K562 (cell line): ENCODE results near the gene GPR33. TPM values are rescaled to one million over a fixed set of nuclear protein-coding genes. Genes with fewer than 3 reads are reported as not detected.

Experiments
- ATAC-seq: fragments of 200-7000 bp; cut with Tn5 transposase; 3 replicates; pipeline ENCODE4 v1.9.1; 2020; ENCODE audit warnings: moderate library complexity
- BruUV-seq: library from RNA; stranded (reverse); fragments of 400-500 nt; replicated peaks from 2 replicates; lab custom pipeline; 2021; lab: Mats Ljungman, UMichigan
- CTCF ChIA-PET: fragments of 300-600 bp; formaldehyde crosslinking; extraction: SDS; loops from one replicate; lab custom pipeline; 2021; ENCODE audit warnings: low intra/inter-chr PET ratio; lab: Yijun Ruan, JAX
- POLR2A ChIA-PET: fragments of 300-600, 350-650 bp; sonication (Branson Sonifier 250); formaldehyde crosslinking; extraction: SDS; loops from one replicate; lab custom pipeline; 2021; ENCODE audit warnings: antibody characterized with exemption, inconsistent platforms; lab: Yijun Ruan, JAX
- DNase-seq, 4 experiments: peaks; one replicate each; pipeline versions ENCODE4 v3.0.0 to v3.0.0-alpha.2; 2011 to 2018; ENCODE audit warnings: low spot score in 3 of 4, mixed read lengths in 3 of 4; ENCODE audit errors: extremely low read depth in 1 of 4
- FAIRE-seq: peaks from 2 replicates; lab custom pipeline; 2011; peaks lifted over from hg19 to GRCh38; lab: Jason Lieb, UNC
- H2AFZ ChIP-seq: 2 replicates; pipeline ENCODE4 v1.6.0; 2011; ENCODE audit warnings: low read depth, low read length, control low read depth, inconsistent platforms
- H3K27ac ChIP-seq: fragments of 200-600 bp; 3 replicates; pipeline ENCODE4 v1.8.0; 2011; ENCODE audit warnings: low read depth, mild to moderate bottlenecking, control low read depth, inconsistent platforms, low read length, moderate library complexity, mixed read lengths; ENCODE audit errors: extremely low read depth
- H3K27me3 ChIP-seq, 2 experiments: fragments of 300-600 bp in 1 of 2; 2 replicates in 1 of 2; 3 replicates in 1 of 2; pipeline versions ENCODE4 v1.6.0 to v1.8.0; 2011; ENCODE audit warnings: inconsistent platforms in 2 of 2, low read length in 2 of 2, mild to moderate bottlenecking in 1 of 2, mixed read lengths in 1 of 2, moderate library complexity in 1 of 2; ENCODE audit not compliant: control insufficient read depth in 2 of 2, insufficient read depth in 2 of 2
- H3K36me3 ChIP-seq: fragments of 300-600 bp; 3 replicates; pipeline ENCODE4 v1.8.0; 2011; ENCODE audit warnings: mild to moderate bottlenecking, low read length, inconsistent platforms; ENCODE audit not compliant: control insufficient read depth, insufficient read depth
- H3K4me1 ChIP-seq, 2 experiments: fragments of 200-600 bp in 1 of 2; replicated peaks in 1 of 2; 2 replicates in 1 of 2; 3 replicates in 1 of 2; pipeline versions ENCODE4 v1.5.1 to v1.8.0; 2011; ENCODE audit warnings: inconsistent platforms in 2 of 2, low read length in 2 of 2, mild to moderate bottlenecking in 1 of 2, mixed read lengths in 1 of 2, moderate library complexity in 1 of 2; ENCODE audit not compliant: control insufficient read depth in 2 of 2, insufficient read depth in 2 of 2
- H3K4me2 ChIP-seq: 2 replicates; pipeline ENCODE4 v1.6.1; 2011; ENCODE audit warnings: low read length, control low read depth, inconsistent platforms, mixed read lengths; ENCODE audit not compliant: insufficient read depth
- H3K4me3 ChIP-seq: fragments of 200-600 bp; sonication (generic), shearing (Covaris generic); 2 replicates; pipeline ENCODE4 v1.5.1; 2016; ENCODE audit warnings: control low read depth, inconsistent platforms
- H3K79me2 ChIP-seq: fragments of 200-600 bp; 3 replicates; pipeline ENCODE4 v1.8.0; 2011; ENCODE audit warnings: low read length, inconsistent platforms; ENCODE audit not compliant: control insufficient read depth, insufficient read depth
- H3K9ac ChIP-seq, 2 experiments: 2 replicates each; pipeline versions ENCODE4 v1.6.0 to v1.6.1; 2011; ENCODE audit warnings: low read depth in 2 of 2, low read length in 2 of 2, control low read depth in 1 of 2, inconsistent platforms in 1 of 2, mild to moderate bottlenecking in 1 of 2, mixed read lengths in 1 of 2; ENCODE audit not compliant: insufficient read depth in 1 of 2
- H3K9me1 ChIP-seq: one replicate; pipeline ENCODE4 v1.6.0; 2011; ENCODE audit warnings: inconsistent platforms, mild to moderate bottlenecking, low read length, moderate library complexity; ENCODE audit not compliant: control insufficient read depth, insufficient read depth
- H3K9me3 ChIP-seq: replicated peaks from 2 replicates; pipeline ENCODE4 v1.5.1; 2011; ENCODE audit warnings: low read depth, low read length, inconsistent platforms; ENCODE audit not compliant: control insufficient read depth, insufficient read depth
- H4K20me1 ChIP-seq: replicated peaks from 2 replicates; pipeline ENCODE4 v1.6.1; 2011; ENCODE audit warnings: low read length, inconsistent platforms, mixed read lengths; ENCODE audit not compliant: control insufficient read depth, insufficient read depth
- BDP1 ChIP-seq: IDR thresholded peaks from 3 replicates; pipeline ENCODE4 v1.6.1; 2011; ENCODE audit not compliant: insufficient read length, insufficient read depth
- CBX3 ChIP-seq, 2 experiments: IDR thresholded peaks; 1 replicate in 1 of 2; 2 replicates in 1 of 2; pipeline ENCODE4 v1.6.1; 2012; ENCODE audit warnings: inconsistent platforms in 2 of 2, low read length in 2 of 2, borderline replicate concordance in 1 of 2, control low read depth in 1 of 2
- ELF2 ChIP-seq: fragments of 250-450 bp; sonication (Bioruptor Pico); IDR thresholded peaks from 2 replicates; pipeline ENCODE4 v1.5.0; 2021; ENCODE audit warnings: mild to moderate bottlenecking
- HDAC8 ChIP-seq: fragments of 450-650 bp; IDR thresholded peaks from 2 replicates; pipeline ENCODE4 v1.6.1; 2016; ENCODE audit warnings: mild to moderate bottlenecking, missing genetic modification characterization, moderate library complexity, missing compliant biosample characterization
- HMBOX1 ChIP-seq: sonication (generic); IDR thresholded peaks from 2 replicates; pipeline ENCODE4 v1.6.1; 2016
- HNRNPLL ChIP-seq: fragments of 200-400 bp; formaldehyde crosslinking; IDR thresholded peaks from 2 replicates; pipeline ENCODE4 v1.6.1; 2017; ENCODE audit warnings: low read length, low read depth, mild to moderate bottlenecking; ENCODE audit not compliant: poor library complexity, severe bottlenecking
- HOXB6 ChIP-seq: fragments of 250-450 bp; sonication (Bioruptor Pico); IDR thresholded peaks from 2 replicates; pipeline ENCODE4 v1.5.1; 2022; ENCODE audit warnings: mild to moderate bottlenecking, borderline replicate concordance
- MLLT1 ChIP-seq, 2 experiments: fragments of 450-650 bp; IDR thresholded peaks; 2 replicates each; pipeline ENCODE4 v1.6.1; 2016
- NFRKB ChIP-seq: fragments of 450-650 bp; IDR thresholded peaks from 2 replicates; pipeline ENCODE4 v1.6.1; 2016; ENCODE audit warnings: low read depth
- POLR2A ChIP-seq: fragments of 450-650 bp; conservative IDR thresholded peaks from 2 replicates; pipeline ENCODE4 v1.6.1; 2016
- SIN3A ChIP-seq, 2 experiments: fragments of 150-350 bp in 1 of 2; IDR thresholded peaks; 2 replicates each; pipeline ENCODE4 v1.6.1; 2011 to 2016; ENCODE audit warnings: borderline replicate concordance in 2 of 2, low read depth in 2 of 2, low read length in 2 of 2, mild to moderate bottlenecking in 2 of 2, moderate library complexity in 2 of 2; ENCODE audit not compliant: control insufficient read depth in 1 of 2
- SLC30A9 ChIP-seq: fragments of 250-450 bp; sonication (Bioruptor Pico); IDR thresholded peaks from 2 replicates; pipeline ENCODE4 v1.8.0; 2022; ENCODE audit warnings: mild to moderate bottlenecking, moderate library complexity
- SMARCA5 ChIP-seq: fragments of 450-650 bp; IDR thresholded peaks from 2 replicates; pipeline ENCODE4 v1.6.1; 2016
- SREBF2 ChIP-seq: sonication (generic); formaldehyde crosslinking; IDR thresholded peaks from 2 replicates; pipeline ENCODE4 v1.4.0; 2020; ENCODE audit warnings: mild to moderate bottlenecking, missing genetic modification reagents
- USF2 ChIP-seq: sonication (generic); formaldehyde crosslinking; IDR thresholded peaks from 2 replicates; pipeline ENCODE4 v1.5.0; 2020; ENCODE audit warnings: missing genetic modification reagents
- ZNF140 ChIP-seq: fragments of 250-450 bp; sonication (Bioruptor Pico); IDR thresholded peaks from 2 replicates; pipeline ENCODE4 v1.8.0; 2021; ENCODE audit warnings: moderate library complexity, mild to moderate bottlenecking, inconsistent platforms
- WGBS: fragments of 100-300 bp; shearing (Covaris generic); methylation state at CpG from one replicate; pipeline ENCODE4 v1.1.6; 2016; ENCODE audit warnings: low coverage, mixed read lengths; ENCODE audit not compliant: insufficient coverage; ENCODE audit errors: missing lambda C conversion rate; 5-methylcytosine and 5-hydroxymethylcytosine counted together
- in situ Hi-C: fragments of 300-500 bp; cut with MboI; formaldehyde crosslinking; loops from 4 replicates; pipeline ENCODE4 v1.15.0; 2018; ENCODE audit warnings: inconsistent platforms, mixed read lengths
- intact Hi-C: fragments of 100-400 bp; cut with micrococcal nuclease; formaldehyde crosslinking; loops from 2 replicates; pipeline ENCODE4 v1.14.2; 2022
- polyA plus RNA-seq, 8 experiments: library from polyadenylated mRNA; depleted of rRNA in 4 of 8; stranded (reverse) in 5 of 8; unstranded in 3 of 8; fragments of >200 nt; fragmentation: Nextera tagmentation in 2 of 8; fragmentation: Illumina TruSeq in 1 of 8; extraction: Ambion mirVana in 2 of 8; extraction: Trizol in 1 of 8; gene quantifications; 2 replicates each; pipeline versions ENCODE4 v1.2.1 to v1.2.3, GENCODE V29; 2011 to 2014; ENCODE audit warnings: inconsistent platforms in 1 of 8, missing spikeins in 1 of 8
- total RNA-seq, 7 experiments: library from RNA; depleted of rRNA in 6 of 7; stranded (reverse); fragments of >200 nt in 6 of 7; fragmentation: Illumina TruSeq in 2 of 7; extraction: Trizol in 2 of 7; gene quantifications; 2 replicates each; pipeline versions ENCODE4 v1.2.1 to v1.2.3, GENCODE V29; 2011 to 2021; ENCODE audit warnings: low replicate concordance in 1 of 7

Gene GPR33
- total and polyA plus RNA-seq, 9 of the 15 experiments (the other 6 are each of a cell fraction or from before 2014, with no cell fraction given), result not detected

- no peak overlapping the region for H2AFZ ChIP-seq
- POLR2A ChIA-PET, result no interaction called here
- no peak overlapping the region for H3K4me2 ChIP-seq
- no peaks in the 10 kb centered on the region for H3K9me3 ChIP-seq
- no peak for FAIRE-seq
- no peak overlapping the region for H3K9ac ChIP-seq
- ATAC-seq, result no peak
- H3K4me3 ChIP-seq, result no peak overlapping the region
- no peaks in the 10 kb centered on the region for H4K20me1 ChIP-seq
- intact Hi-C loops, result no loop called here
- no peak overlapping the region for H3K27ac ChIP-seq
- H3K4me1 ChIP-seq, result no peaks in the 10 kb centered on the region
- no peaks in the 10 kb centered on the region for H3K36me3 ChIP-seq
- no peaks in the 10 kb centered on the region for H3K9me1 ChIP-seq
- no peaks in the 10 kb centered on the region for H3K79me2 ChIP-seq
- no peaks in the 10 kb centered on the region for H3K27me3 ChIP-seq
- no peak for TF ChIP-seq HOXB6 (CRISPR knock-in tag)
- TF ChIP-seq, all 486 proteins: peak for 0
- DNase-seq, result no peak
- in situ Hi-C loops, result no loop called here
- no TSS peak for BruUV-seq
- CTCF ChIA-PET, result no interaction called here
Observed at GRCh38 chr14:31440280-31440679, 47.6 kb downstream of the GPR33 start.

GRCh38 chr14:31439561-31439960, 48.3 kb downstream of the GPR33 start:
- Histone ChIP-seq H2AFZ (no peak overlapping the region), H3K9ac (no peak overlapping the region), H3K4me2 (no peak overlapping the region), H3K4me3 (no peak overlapping the region), H3K79me2 (no peaks in the 10 kb centered on the region), H3K9me3 (no peaks in the 10 kb centered on the region), H3K27ac (no peak overlapping the region), H3K4me1 (no peaks in the 10 kb centered on the region), H4K20me1 (no peaks in the 10 kb centered on the region), H3K36me3 (no peaks in the 10 kb centered on the region), H3K9me1 (no peaks in the 10 kb centered on the region), H3K27me3 (no peaks in the 10 kb centered on the region)
- BruUV-seq, result no TSS peak
- 82% methylated on average over 2 of the region's 2 CpGs for WGBS
- ATAC-seq (no peak), FAIRE-seq (no peak), DNase-seq (no peak)
- ChIA-PET POLR2A (no interaction called here), CTCF (no interaction called here)
- intact Hi-C loops, result no loop called here
- in situ Hi-C loops, result no loop called here
- no peak for TF ChIP-seq NFRKB
- TF ChIP-seq SIN3A (IDR thresholded peaks at IDR 0.05; ENCODE audit: borderline replicate concordance in 2 of 2, control insufficient read depth in 1 of 2, low read depth in 2 of 2, low read length in 2 of 2), result no peak
- TF ChIP-seq HDAC8, result no peak
- TF ChIP-seq MLLT1 (IDR thresholded peaks at IDR 0.05), result no peak
- no peak for TF ChIP-seq USF2 (CRISPR knock-in tag)
- TF ChIP-seq HMBOX1, result no peak
- TF ChIP-seq SLC30A9, result no peak
- no peak for TF ChIP-seq HNRNPLL
- no peak for TF ChIP-seq SMARCA5
- no peak for TF ChIP-seq SREBF2 (CRISPR knock-in tag)
- TF ChIP-seq CBX3 (IDR thresholded peaks at IDR 0.05; ENCODE audit: borderline replicate concordance in 1 of 2, low read length in 2 of 2), result no peak
- no peak for TF ChIP-seq ZNF140 (CRISPR knock-in tag)
- no peak for TF ChIP-seq POLR2A
- no peak for TF ChIP-seq ELF2 (CRISPR knock-in tag)
- TF ChIP-seq BDP1, result no peak
